PFSK-1 (cell line): Measurements from ENCODE around the gene ATP2B2.

Experiments used
- POLR2AphosphoS5 ChIP-seq: IDR thresholded peaks from 2 replicates; pipeline ENCODE4 v1.6.1; 2012; ENCODE audit warnings: low read depth, mild to moderate bottlenecking, control low read depth, low read length, moderate library complexity
- REST ChIP-seq, 2 experiments: IDR thresholded peaks; 2 replicates each; pipeline versions ENCODE4 v1.6.1 to v1.8.0; 2011 to 2012; ENCODE audit warnings: low read depth in 2 of 2, low read length in 2 of 2, control low read depth in 1 of 2, inconsistent platforms in 1 of 2, mild to moderate bottlenecking in 1 of 2, moderate library complexity in 1 of 2; ENCODE audit not compliant: insufficient read depth in 1 of 2

- TF ChIP-seq POLR2AphosphoS5: no peak
- no peak for TF ChIP-seq REST (IDR thresholded peaks at IDR 0.05; ENCODE audit: insufficient read depth in 1 of 2, low read depth in 2 of 2, low read length in 2 of 2)
These were observed 976 bp downstream of the ATP2B2 start for GRCh38 chr3:10504171-10505049.
